Hematopoietic multipotent progenitor cell treated with erythropoietin and hydrocortisone succinate and interleukin-3 and kit ligand, for 4 days (in vitro differentiated cells): ENCODE data around the gene GPR183.

Experiments
- DNase-seq: peaks from one replicate; pipeline ENCODE4 v3.0.0-alpha.2; 2015

The GPR183 gene

DNA sequence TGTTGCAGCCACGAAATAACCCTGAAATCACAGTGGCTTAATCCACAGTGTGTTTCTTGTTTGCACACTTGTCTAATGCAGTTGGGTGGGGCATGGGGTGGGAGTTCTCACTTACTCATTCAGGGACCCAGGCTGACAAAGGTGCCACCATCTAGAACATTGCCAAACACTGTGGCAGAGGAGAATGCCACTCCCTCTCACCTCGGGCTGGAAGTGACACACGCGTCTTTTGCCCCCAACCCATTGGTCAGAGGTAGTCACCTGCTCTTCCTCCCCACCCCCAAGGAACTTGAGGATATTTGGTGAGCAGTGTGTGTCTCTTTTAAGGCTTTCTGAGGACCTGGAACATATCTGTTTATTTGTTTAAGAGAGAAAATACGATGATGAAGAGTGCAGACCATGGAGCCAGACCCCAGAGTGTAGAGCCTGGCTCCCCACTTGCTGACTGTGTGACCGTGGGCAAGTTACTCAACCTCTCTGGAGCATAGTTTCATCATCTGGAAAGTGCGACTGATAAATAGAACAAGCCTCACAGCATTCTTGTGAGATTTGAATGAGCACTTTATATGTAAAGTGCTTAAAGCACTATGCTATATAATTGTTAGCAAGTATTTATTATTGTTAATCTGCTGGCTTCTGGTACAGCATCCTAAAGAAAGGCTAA lies 17.4 kb downstream of the GPR183 start:
- DNase-seq: no peak

DNA sequence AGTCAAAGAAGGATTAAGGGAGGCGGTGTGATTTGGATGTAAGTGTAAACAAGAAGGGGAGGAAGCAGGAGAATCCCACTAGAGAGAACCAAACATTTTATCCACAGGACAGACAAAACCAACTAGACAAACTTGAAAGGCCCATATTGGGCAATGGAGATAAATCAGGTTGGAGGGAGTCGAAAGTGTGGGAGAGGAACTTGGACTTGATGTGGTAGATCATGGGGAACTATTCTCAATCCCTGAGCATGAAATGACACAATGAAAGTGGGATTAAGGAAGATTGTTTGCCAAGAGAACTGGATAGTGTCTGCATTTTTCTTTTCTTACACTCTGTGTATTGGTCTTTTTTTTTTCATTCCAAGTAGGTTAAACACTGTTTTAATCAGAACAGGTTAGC lies 17.9 kb downstream of the GPR183 start:
- DNase-seq: no peak

DNA sequence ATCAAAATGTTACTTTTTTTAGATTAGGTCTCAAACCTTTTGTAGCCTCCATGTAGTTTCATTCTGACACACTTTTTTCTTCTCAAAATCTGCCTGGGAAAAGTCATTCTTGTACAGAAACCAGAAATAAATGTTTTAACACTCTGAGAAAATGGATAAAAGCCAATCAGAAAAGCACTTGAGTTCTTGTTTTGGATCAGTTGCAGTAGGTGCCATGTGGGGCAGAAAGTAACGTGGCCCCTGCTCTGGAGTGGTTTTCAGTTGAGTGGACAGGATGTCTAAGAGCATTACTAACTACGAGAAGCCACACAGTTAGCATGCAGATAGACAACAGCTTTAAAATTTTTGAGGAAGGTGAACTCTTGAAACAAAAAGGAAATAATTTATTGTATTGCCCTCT lies 19.1 kb downstream of the GPR183 start:
- DNase-seq: peak; percentile 54

DNA sequence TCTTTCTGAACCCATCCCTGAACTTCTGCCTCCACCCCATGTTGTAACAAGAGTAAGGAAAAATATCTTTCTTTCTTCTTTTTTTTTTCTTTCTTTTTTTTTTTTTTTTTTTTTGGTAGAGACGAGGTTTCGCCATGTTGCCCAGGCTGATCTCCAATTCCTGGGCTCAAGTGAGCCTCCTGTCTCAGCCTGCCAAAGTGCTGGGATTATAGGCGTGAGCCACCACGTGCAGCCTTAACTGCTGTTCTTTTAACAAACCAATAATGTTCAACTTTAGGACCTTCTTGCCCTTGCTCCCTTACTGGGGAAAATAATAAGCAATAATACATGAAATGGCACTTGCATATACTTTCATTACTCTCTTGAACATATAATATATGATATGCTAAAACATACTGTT lies 19.6 kb downstream of the GPR183 start:
- no peak for DNase-seq

DNA sequence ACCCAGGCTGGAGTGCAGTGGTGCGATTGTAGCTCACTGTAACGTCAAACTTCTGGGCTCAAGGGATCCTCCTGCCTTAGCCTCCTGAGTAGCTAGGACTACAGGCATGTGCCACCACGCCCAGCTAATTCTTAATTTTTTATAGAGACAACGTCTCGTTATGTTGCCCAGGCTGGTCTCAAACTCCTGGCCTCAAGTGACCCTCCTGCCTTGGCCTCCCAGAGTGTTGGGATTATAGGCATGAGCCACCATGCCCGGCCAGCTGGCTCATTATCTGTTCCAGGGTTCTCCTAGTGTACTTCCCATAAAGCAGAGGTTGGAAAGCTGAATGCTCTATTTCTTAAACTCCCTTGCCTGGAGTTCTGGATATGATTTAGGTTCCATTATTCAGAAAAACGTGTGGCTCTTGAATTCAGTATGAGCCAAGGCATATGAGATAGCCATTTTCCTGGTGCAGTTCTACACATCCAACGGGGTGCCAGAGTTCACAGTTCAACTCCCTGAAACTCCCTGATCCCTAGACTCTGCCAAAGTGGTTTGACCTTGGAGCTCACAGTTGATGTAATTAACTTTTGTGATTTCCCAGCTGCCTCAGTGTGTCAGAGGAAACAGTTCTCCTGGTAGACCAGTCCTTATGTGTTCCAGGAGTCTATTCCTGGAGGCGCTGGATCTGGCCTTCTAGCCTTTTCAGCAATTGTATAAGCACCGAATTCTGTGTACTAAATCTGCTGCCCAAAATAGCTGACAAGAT lies 21.6 kb downstream of the GPR183 start:
- DNase-seq: no peak

DNA sequence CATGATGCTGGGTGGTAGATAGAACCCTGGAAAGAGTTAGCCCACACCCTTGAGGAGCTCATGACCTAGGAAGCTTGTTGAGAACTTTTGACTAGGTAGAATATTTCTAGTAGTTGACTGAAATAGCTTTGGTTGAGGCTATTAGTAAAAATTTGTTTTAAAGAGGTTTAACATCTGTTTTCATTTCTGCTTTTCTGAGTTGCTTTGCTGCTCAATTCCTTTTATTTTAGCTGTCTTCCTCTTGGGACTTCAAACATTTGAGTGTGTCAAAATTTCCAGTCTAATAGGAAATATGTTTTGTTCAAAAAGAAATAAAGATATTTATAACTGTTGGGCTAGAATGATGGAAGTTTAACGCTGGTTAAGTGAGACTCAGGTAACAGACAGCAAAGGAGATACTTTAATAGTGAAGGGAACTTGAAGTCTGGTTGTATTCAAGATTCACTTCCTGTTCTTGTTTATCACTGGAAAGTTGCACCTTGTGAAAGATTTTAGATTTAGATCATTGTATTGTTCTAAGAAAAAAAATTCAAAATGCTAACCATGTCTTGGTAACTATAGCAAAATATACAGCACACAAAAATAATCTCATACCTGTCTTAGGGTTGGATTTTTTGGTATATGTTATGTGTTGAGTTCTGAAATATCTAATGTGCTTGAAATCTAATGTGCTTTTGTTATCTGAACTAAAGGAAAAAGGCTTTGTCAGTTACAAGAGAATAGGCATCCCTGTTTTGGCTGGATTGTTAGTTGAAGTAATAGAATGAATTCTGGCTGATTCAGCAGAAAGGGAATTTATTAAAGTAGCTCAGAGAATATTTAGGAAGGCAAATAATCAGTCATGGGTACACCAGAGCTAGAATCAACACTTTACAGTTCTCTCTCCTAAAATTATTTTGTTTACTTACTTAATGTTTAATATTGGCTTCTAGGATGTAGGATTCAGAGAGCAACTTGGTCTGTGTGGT lies 24.7 kb downstream of the GPR183 start:
- no peak for DNase-seq

DNA sequence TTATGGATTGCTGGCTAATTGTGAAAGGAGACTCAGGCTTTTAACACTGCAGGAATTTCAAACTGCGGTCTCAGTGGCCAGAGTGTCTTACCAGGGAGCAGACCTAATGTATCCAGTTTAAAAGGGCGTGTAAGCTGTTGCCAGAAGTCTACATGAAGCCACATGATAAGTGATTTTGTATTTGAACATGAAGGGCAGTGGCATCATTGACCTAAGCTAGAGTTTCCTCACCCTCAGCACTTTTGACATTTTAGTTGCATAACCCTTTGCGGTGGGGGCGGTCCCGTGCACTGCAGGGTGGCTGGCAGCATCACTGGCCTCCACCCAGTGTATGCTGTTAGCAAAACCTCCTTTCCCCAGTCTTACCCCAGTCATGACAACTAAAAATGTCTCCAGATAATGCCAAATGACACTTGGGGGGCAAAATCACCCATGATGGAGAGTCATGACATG lies 25.4 kb downstream of the GPR183 start:
- peak; percentile 80 for DNase-seq

DNA sequence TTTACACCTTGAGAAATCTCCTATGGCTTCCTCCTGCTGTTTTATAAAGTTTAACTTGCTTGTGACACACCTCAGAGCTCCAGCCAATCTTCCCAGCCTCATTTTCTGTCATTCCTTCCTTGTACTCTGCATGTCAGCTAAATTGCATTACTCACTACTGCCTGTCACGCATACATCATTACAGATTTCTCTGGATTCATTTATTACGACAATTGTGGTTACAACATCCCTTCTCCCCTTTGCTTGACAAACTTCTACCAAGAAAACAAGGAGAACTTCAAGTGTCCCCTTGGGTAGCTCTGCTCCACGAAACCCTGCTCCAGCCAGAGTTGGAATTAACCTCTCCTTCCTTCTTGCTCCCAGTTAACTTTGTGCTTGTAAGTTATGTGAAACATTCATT lies 27.0 kb downstream of the GPR183 start:
- peak; percentile 46 for DNase-seq

DNA sequence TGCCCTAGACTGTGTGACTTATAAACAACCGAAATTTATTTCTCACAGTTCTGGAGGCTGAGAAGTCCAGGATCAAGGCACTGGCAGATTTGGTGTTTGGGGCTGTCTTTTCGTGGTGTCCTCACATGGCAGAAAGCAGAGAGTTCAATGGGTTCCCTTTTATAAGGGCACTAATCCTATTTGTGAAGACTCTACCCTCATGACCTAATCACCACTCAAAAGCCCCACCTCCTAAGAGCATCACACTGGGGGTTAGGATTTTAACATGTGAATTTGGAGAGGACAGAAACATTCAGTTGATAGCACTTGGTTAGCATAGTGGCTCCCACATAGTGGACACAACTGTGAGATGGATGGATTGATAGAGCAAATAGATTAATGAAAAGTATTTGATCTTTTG lies 27.6 kb downstream of the GPR183 start:
- no peak for DNase-seq

DNA sequence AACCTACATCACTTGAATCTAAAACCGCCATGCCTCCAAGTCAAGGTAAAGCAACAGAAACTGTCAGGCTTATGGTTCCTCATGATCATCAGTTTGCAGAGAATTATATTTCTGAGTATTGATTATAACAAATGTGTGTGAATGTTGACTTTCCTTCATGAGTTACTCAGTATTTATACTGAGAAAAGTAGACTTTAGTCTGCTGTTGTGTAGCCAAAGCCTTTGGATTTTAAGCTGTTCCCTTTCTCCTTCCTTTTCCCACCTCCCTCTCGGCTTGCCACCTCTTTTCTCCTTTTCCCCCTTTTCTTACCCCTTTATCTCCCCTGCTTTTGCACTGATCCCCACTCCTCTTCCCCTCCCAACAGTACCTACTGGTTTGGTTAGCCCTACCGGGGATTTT lies 28.4 kb downstream of the GPR183 start:
- DNase-seq: no peak

DNA sequence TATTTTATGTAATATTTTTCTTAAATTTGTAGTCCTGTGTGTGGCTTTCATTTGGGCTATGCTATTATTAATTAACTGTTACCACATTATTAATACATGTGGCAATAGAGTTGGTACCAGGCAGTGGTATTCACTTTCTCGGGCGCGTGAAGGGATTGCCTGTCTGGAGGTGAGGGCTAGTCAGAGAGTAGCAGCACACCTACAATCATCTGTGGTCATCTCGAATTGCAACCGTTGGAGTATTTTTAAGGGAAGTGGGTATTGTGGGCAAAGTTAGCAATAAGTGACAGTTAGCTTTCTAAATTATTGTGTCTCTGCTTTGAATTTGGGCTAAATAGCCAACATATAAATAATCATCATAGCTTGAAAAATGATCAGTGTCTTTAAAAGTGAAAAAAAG lies 29.0 kb downstream of the GPR183 start:
- peak; percentile 80 for DNase-seq

DNA sequence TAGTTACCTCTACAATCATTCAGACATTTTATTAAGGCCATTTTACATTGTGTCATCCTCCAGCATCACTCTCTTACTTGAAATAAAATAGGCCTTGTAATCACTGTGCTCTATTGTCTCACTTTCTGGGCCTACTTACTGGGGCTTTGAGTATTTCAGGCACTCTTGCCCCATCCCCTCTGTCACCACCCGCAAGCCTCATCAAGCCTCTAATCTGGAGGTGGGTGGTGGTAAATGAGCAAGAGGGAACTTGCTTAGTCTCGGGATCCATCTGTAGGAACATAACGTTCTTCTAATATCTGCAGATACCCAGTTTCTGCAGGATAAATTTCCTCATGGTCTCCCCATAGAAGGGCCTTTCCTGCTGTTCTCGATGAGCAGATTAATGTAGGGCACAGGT lies 29.6 kb downstream of the GPR183 start:
- DNase-seq: peak; percentile 73

DNA sequence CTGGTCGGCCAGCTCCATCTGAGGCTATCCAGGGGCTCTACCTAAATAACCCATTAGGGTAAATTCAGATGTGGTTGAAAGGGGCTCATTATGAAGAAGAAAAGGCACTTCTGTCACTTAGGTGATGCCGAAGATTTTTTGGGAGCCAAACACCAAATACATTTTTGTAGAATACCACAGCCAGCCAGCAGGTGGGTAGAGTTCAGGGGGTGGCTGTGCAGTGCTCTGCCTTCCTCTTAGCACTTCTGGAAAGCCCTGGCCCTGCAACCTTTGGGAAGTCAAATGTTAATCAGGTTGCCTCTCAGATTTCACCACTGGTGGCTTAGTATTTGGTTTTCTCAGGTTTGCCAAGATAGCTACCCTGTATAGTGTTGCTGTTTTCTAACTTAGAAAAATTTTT lies 30.5 kb downstream of the GPR183 start:
- DNase-seq: no peak

DNA sequence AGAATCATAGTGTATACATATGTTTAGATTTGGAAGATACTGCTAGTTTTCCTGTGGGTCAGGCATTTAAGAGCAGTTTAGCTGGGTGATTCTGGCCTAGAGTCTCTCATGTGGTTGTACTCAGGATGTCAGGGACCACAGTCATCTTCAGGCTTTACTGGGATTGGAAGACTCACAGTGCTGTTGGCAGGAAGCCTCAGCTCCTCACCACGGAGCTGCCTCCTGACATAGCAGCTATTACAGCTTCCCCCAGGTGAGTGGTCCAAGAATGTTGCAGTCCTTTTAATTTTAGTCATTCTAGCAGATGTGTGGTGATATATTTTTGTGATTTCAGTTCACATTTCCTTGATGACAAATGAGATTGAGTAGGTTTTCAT lies 32.1 kb downstream of the GPR183 start:
- DNase-seq: no peak

DNA sequence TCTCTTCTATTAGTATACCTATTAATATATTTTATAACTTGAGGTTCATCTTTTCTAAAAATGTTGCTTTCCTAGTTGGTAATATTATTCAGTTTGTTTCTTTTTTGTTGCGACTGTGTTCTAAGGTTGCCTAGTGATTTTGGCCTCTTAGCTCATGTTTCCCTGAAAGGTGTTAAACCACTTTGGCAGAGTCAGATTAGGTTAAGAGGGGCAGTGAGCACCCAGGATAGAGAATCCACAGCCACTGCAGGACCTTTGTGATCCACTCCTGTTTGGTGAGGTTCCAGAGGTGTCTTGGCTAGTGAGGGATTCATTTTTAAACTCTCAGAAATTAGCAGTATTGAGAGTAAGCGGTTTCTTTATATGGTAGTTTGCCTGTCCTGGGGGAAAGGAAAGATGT lies 34.1 kb downstream of the GPR183 start:
- no peak for DNase-seq

DNA sequence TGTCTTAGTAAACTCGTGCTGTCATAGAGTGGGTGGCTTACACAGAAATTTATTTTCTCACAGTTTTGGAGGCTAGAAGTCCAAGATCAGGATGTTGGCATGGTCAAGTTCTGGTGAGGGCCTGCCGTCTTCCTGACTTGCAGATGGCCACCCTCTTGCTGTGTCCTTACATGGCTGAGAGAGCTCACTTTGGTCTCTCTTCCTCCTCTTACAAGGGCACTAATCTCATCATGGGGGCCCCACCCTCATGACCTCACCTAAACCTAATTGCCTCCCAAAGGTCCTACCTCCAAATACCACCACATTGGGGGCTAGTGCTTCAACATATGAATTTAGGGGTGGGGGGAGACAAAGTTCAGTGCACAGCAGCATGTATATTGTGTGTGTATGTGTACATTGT lies 34.7 kb downstream of the GPR183 start:
- DNase-seq: no peak

DNA sequence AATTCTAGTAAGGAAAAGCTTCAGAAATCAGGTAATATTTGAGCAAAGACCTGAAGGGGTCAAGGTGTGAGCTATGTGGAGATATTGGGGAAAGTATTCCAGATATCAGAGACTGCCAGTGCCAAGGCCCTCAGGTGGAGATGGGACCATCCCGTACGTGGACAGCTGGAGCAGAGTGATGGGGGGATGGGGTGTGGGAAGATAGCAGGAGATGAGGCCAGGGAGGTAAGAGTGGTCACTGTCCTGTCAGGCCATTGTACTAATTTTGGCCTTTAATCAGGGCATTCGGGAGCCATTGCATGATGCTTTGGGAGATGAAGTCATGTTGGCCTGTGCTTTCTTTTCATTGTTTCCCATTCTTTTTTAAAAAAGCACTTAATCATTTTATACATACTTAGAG lies 36.0 kb downstream of the GPR183 start:
- no peak for DNase-seq

DNA sequence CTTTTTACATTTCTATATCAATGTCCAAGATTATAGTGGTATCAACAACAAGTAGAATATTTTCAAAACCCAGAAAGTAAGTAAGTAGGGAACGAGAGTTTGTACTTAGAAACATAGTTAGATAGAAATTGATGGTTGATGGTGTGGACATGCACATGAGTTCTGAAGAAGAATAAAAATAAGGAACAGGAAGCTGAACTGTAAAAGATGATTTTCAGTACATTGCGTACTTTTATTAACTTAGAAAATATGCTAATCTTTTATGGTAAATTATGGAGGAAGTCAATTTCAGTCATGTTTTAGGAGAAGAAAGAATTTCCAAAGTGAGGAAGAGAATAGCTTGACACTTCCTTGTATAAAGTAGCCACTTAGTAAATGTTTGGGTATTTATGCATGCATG lies 36.7 kb downstream of the GPR183 start:
- peak; percentile 38 for DNase-seq

DNA sequence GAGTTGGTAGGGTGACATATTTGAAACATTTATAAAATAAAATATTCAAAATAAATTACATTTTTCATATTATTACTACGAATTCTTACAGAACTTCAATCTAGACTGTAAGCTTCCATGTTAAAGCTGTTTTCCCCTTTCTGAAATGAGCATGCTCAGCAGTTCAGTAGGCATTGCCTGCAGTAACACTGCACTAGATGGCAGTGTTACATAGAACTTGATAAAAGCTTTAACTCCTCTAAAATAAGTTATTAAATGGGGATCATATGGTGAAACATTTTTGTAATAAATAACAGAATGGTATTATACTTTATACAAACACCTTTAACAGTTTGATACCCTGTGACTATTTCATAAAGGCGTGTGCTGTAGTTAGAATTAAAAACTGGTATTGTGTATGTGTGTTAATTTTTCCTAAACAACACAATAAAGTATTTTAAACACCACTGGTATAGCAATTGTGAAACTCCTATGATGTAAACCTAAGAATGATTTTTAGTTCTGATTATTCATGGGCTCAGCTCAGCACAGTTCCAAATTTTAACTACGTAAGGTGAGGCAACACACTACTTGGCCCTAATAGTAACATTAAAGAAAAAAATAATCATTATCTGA lies 37.5 kb downstream of the GPR183 start:
- DNase-seq: peak; percentile 87

DNA sequence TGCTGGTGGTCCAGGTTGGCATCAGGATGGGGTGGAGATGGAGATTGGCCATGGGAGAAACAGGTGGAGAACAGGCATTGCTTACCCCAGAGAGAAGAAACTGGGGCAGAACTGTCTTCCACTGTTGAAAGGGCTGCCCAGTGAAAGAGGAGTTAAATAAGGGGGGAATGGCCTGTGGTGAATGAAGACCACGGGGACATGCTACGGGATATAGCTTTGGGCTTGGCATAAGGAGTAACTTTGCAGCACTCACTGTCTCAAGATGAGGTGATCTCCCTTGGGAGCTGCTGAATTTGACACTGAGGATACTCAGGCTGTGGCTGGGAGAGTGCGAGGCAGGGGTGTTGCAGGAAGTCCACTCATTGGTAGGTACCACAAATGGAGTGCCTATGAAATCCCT lies 38.4 kb downstream of the GPR183 start:
- DNase-seq: no peak

DNA sequence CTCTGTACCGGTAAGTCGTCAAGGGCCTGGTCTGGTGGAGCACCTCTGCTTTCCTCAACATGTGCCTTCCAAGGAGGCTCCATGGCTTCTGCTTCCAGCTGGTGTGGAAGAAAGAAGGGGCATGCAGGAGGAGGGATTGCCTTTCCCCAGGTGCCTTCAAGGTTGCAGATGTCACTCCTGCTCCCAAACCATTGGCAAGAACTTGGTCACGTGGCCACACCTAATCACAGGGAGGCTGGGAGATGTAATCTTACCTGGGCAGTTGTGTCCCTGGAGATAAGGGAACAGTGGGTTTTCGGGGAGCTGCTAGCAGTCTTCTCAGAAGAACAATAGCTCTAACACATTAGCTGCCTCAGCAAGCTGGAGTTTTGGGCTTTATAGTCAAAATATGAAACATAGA lies 39.3 kb downstream of the GPR183 start:
- peak; percentile 63 for DNase-seq

DNA sequence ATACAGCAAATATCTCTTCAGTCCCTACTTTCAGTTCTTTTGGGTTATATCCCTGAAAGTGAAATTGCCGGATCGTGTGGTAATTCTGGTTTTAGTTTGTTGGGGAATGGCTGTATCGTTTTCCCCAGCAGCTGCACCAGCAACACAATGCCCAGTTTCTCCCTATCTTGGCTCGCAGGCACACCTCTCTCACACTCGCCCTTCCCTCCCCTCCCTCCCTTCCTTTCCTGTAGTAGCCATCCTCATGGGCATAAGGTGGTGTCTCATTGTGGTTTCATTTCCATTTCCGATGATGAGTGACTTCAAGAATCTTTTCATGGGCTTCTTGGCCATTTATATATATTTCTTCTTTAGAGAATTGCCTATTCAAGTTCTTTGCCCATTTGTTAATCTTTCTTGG lies 40.4 kb downstream of the GPR183 start:
- peak; percentile 47 for DNase-seq

DNA sequence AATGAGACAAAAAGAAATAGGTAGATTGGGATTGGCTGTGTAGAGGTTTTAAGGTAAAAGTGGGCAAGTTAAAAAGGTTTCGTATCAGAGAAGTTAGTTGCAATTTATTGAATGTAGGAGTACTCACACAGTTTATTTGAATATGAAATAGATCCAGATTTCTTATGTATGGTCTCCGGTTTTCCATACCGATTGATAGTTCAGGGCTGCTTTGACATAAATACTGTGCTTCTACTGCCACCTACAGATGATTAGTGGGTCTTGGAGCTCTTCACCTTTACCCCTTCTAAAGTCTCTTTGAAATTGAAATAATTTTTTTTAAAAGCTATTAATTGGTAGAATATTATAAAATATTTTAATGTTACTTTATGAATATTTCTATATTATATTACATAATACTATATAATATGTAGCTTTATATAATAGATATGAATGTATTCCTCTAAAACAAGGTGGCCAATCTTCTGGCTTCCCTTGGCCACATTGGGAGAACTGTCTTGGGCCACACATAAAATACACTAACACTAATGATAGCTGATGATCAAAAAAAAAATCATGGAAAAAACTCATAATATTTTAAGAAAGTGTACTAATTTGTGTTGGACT lies 41.3 kb downstream of the GPR183 start:
- peak; percentile 80 for DNase-seq
